H1 (cell line): ENCODE measurements around the gene PPARA. TPM values are rescaled to one million over a fixed set of nuclear protein-coding genes. Genes with fewer than 3 reads are reported as not detected.

Source experiments
- CTCF ChIA-PET: fragments of 300-600 bp; sonication (Branson Sonifier 250); formaldehyde crosslinking; loops from one replicate; lab custom pipeline; 2021; ENCODE audit not compliant: partially characterized antibody; lab: Charles Lee
- POLR2A ChIA-PET: fragments of 300-600 bp; sonication (Branson Sonifier 250); formaldehyde crosslinking; loops from one replicate; lab custom pipeline; 2021; ENCODE audit warnings: inconsistent platforms; ENCODE audit not compliant: partially characterized antibody; lab: Charles Lee
- DNase-seq, 2 experiments: peaks; one replicate each; pipeline versions ENCODE4 v3.0.0 to v3.0.0-alpha.2; 2010 to 2022; ENCODE audit warnings: low spot score in 2 of 2, low read depth in 1 of 2, mixed read lengths in 1 of 2
- FAIRE-seq: peaks from 2 replicates; lab custom pipeline; 2011; peaks lifted over from hg19 to GRCh38; lab: Jason Lieb, UNC
- H2AFZ ChIP-seq: 2 replicates; pipeline ENCODE4 v1.8.1; 2012; ENCODE audit warnings: low read length, inconsistent platforms
- H2AK5ac ChIP-seq: 2 replicates; pipeline ENCODE4 v1.6.1; 2013; ENCODE audit warnings: low read depth, low read length
- H2BK120ac ChIP-seq: replicated peaks from 2 replicates; pipeline ENCODE3; 2013; ENCODE audit warnings: low read depth, low read length, inconsistent platforms
- H2BK12ac ChIP-seq: 2 replicates; pipeline ENCODE4 v1.6.1; 2013; ENCODE audit warnings: low read depth, low read length
- H2BK15ac ChIP-seq: 2 replicates; pipeline ENCODE4 v1.6.1; 2013; ENCODE audit warnings: low read length
- H2BK20ac ChIP-seq: 2 replicates; pipeline ENCODE4 v1.6.1; 2013; ENCODE audit warnings: low read length
- H2BK5ac ChIP-seq: 2 replicates; pipeline ENCODE4 v1.6.1; 2013; ENCODE audit warnings: low read depth, low read length
- H3K14ac ChIP-seq: 2 replicates; pipeline ENCODE4 v1.6.1; 2013; ENCODE audit warnings: inconsistent platforms; ENCODE audit not compliant: insufficient read length
- H3K18ac ChIP-seq: 2 replicates; pipeline ENCODE4 v1.6.1; 2013; ENCODE audit warnings: low read length; ENCODE audit errors: extremely low read depth
- H3K23ac ChIP-seq: 2 replicates; pipeline ENCODE4 v1.6.1; 2013; ENCODE audit warnings: inconsistent platforms; ENCODE audit not compliant: insufficient read length
- H3K23me2 ChIP-seq: 2 replicates; pipeline ENCODE4 v1.6.1; 2013; ENCODE audit warnings: low read depth, low read length
- H3K27ac ChIP-seq: 2 replicates; pipeline ENCODE4 v1.6.1; 2011; ENCODE audit warnings: low read depth, low read length, inconsistent platforms
- H3K27me3 ChIP-seq, 4 experiments: replicated peaks in 1 of 4; 1 replicate in 1 of 4; 2 replicates in 3 of 4; pipeline versions ENCODE4 v1.6.1 to v1.8.1; 2011 to 2013; ENCODE audit warnings: low read length in 3 of 4, mild to moderate bottlenecking in 3 of 4, inconsistent platforms in 2 of 4, mixed read lengths in 2 of 4, moderate library complexity in 1 of 4; ENCODE audit not compliant: control insufficient read depth in 3 of 4, insufficient read depth in 3 of 4; ENCODE audit errors: extremely low read depth in 1 of 4
- H3K36me3 ChIP-seq, 4 experiments: 2 replicates each; pipeline versions ENCODE4 v1.6.1 to v1.8.1; 2011 to 2013; ENCODE audit warnings: mild to moderate bottlenecking in 4 of 4, low read length in 3 of 4, moderate library complexity in 2 of 4, control low read depth in 1 of 4, inconsistent platforms in 1 of 4; ENCODE audit not compliant: insufficient read depth in 4 of 4, control insufficient read depth in 2 of 4
- H3K4ac ChIP-seq: replicated peaks from 2 replicates; pipeline ENCODE3; 2013; ENCODE audit warnings: low read length, low read depth, mixed read lengths, inconsistent platforms; ENCODE audit not compliant: insufficient read length
- H3K4me1 ChIP-seq, 4 experiments: replicated peaks in 1 of 4; 1 replicate in 1 of 4; 2 replicates in 3 of 4; pipeline versions ENCODE4 v1.6.1 to v1.8.1; 2011 to 2013; ENCODE audit warnings: low read length in 3 of 4, inconsistent platforms in 2 of 4, mixed read lengths in 1 of 4; ENCODE audit not compliant: insufficient read depth in 4 of 4, control insufficient read depth in 3 of 4
- H3K4me2 ChIP-seq, 2 experiments: 2 replicates each; pipeline versions ENCODE4 v1.6.1 to v1.8.1; 2011 to 2013; ENCODE audit warnings: low read depth in 2 of 2, low read length in 2 of 2, control low read depth in 1 of 2, inconsistent platforms in 1 of 2, mild to moderate bottlenecking in 1 of 2; ENCODE audit not compliant: insufficient read depth in 1 of 2
- H3K4me3 ChIP-seq, 4 experiments: fragments of 200-600, 300-600 bp in 1 of 4; sonication (generic), shearing (Covaris generic), sonication (Bioruptor Twin) in 1 of 4; 2 replicates each; pipeline versions ENCODE4 v1.5.1 to v1.8.1; 2011 to 2016; ENCODE audit warnings: low read length in 4 of 4, low read depth in 3 of 4, control low read depth in 2 of 4, inconsistent platforms in 2 of 4, mild to moderate bottlenecking in 2 of 4, mixed read lengths in 1 of 4, moderate library complexity in 1 of 4; ENCODE audit not compliant: insufficient read depth in 2 of 4; ENCODE audit errors: extremely low read depth in 1 of 4
- H3K56ac ChIP-seq: replicated peaks from 2 replicates; pipeline ENCODE3; 2013; ENCODE audit warnings: low read depth, mild to moderate bottlenecking, mixed read lengths, low read length, inconsistent platforms; ENCODE audit not compliant: insufficient read length
- H3K79me1 ChIP-seq: 2 replicates; pipeline ENCODE4 v1.6.1; 2013; ENCODE audit warnings: low read depth, low read length, control low read depth
- H3K79me2 ChIP-seq, 2 experiments: 2 replicates each; pipeline versions ENCODE4 v1.6.1 to v1.8.1; 2012 to 2013; ENCODE audit warnings: low read length in 2 of 2, mild to moderate bottlenecking in 2 of 2, inconsistent platforms in 1 of 2; ENCODE audit not compliant: insufficient read depth in 2 of 2, control insufficient read depth in 1 of 2
- H3K9ac ChIP-seq, 4 experiments: replicated peaks in 1 of 4; 1 replicate in 1 of 4; 2 replicates in 3 of 4; pipeline versions ENCODE4 v1.6.1 to v1.8.1; 2011 to 2013; ENCODE audit warnings: low read depth in 3 of 4, low read length in 3 of 4, control low read depth in 2 of 4, mild to moderate bottlenecking in 2 of 4, moderate library complexity in 2 of 4, inconsistent platforms in 1 of 4; ENCODE audit errors: extremely low read depth in 1 of 4
- H3K9me3 ChIP-seq, 2 experiments: 2 replicates each; pipeline versions ENCODE4 v1.6.1 to v1.8.1; 2012 to 2013; ENCODE audit warnings: mild to moderate bottlenecking in 2 of 2, moderate library complexity in 2 of 2, control low read depth in 1 of 2, inconsistent platforms in 1 of 2, low read depth in 1 of 2, low read length in 1 of 2, mixed read lengths in 1 of 2; ENCODE audit not compliant: insufficient read depth in 2 of 2
- H4K20me1 ChIP-seq, 2 experiments: replicated peaks in 1 of 2; 2 replicates each; pipeline versions ENCODE3 to v1.8.1; 2011 to 2013; ENCODE audit warnings: inconsistent platforms in 2 of 2, low read length in 2 of 2, mild to moderate bottlenecking in 1 of 2; ENCODE audit not compliant: insufficient read depth in 2 of 2, control insufficient read depth in 1 of 2
- H4K5ac ChIP-seq: 2 replicates; pipeline ENCODE4 v1.6.1; 2013; ENCODE audit warnings: low read length, low read depth, mixed read lengths, inconsistent platforms; ENCODE audit not compliant: insufficient read length
- H4K8ac ChIP-seq: 2 replicates; pipeline ENCODE4 v1.8.0; 2013; ENCODE audit warnings: mild to moderate bottlenecking, moderate library complexity, low read length, inconsistent platforms; ENCODE audit not compliant: insufficient read depth; ENCODE audit errors: extremely low read depth
- H4K91ac ChIP-seq: replicated peaks from 2 replicates; pipeline ENCODE3; 2013; ENCODE audit warnings: low read length, mixed read lengths, inconsistent platforms; ENCODE audit not compliant: insufficient read length
- ASH2L ChIP-seq: fragments of 200-600, 300-600 bp; sonication (generic); IDR thresholded peaks from one replicate; pipeline ENCODE4 v1.7.1; 2017; ENCODE audit warnings: low read length
- CTBP2 ChIP-seq: IDR thresholded peaks from 2 replicates; pipeline ENCODE4 v1.7.0; 2011; ENCODE audit warnings: borderline replicate concordance, mild to moderate bottlenecking, moderate library complexity, mixed read lengths, low read length; ENCODE audit not compliant: insufficient read depth, insufficient read length
- KDM1A ChIP-seq: fragments of 200-600, 300-600 bp; sonication (generic); IDR thresholded peaks from 2 replicates; pipeline ENCODE4 v1.7.1; 2016; ENCODE audit warnings: mild to moderate bottlenecking, low read length, borderline replicate concordance
- KDM5A ChIP-seq: fragments of 200-600 bp; IDR thresholded peaks from 2 replicates; pipeline ENCODE4 v1.7.1; 2012; ENCODE audit warnings: mild to moderate bottlenecking, low read length, inconsistent platforms, mixed read lengths
- WGBS, 2 experiments: shearing (Covaris generic) in 1 of 2; methylation state at CpG; one replicate each; pipeline versions ENCODE4 v1.1.6 to v1.1.7; 2013 to 2015; ENCODE audit warnings: low lambda C conversion rate in 2 of 2, mixed read lengths in 2 of 2, inconsistent platforms in 1 of 2, low coverage in 1 of 2, missing lambda C conversion rate in 1 of 2; ENCODE audit not compliant: insufficient replicate concordance in 2 of 2, insufficient coverage in 1 of 2, insufficient read length in 1 of 2; ENCODE audit errors: extremely low coverage in 1 of 2, missing lambda C conversion rate in 1 of 2; 5-methylcytosine and 5-hydroxymethylcytosine counted together
- polyA plus RNA-seq, 7 experiments: library from polyadenylated mRNA; depleted of rRNA in 3 of 7; stranded (reverse) in 5 of 7; unstranded in 2 of 7; fragments of >200 nt in 5 of 7; fragments of 200-250 nt in 2 of 7; gene quantifications; 1 replicate in 5 of 7; 2 replicates in 1 of 7; 4 replicates in 1 of 7; pipeline versions ENCODE4 v1.2.1 to v1.2.3, GENCODE V29; 2011 to 2013; ENCODE audit warnings: missing spikeins in 2 of 7, mixed read lengths in 2 of 7
- total RNA-seq: library from RNA; stranded (reverse); fragmentation: NEBNext Ultra II Directional; extraction: Animal tissue kit (Norgen Biotek cat#: 25700); gene quantifications from 2 replicates; pipeline ENCODE4 v1.2.1, GENCODE V29; 2021

Gene PPARA
- total and polyA plus RNA-seq, 2 of the 8 experiments (the other 6 are each of a cell fraction or from before 2014, with no cell fraction given), result 3.1 to 8.2 TPM

DNA sequence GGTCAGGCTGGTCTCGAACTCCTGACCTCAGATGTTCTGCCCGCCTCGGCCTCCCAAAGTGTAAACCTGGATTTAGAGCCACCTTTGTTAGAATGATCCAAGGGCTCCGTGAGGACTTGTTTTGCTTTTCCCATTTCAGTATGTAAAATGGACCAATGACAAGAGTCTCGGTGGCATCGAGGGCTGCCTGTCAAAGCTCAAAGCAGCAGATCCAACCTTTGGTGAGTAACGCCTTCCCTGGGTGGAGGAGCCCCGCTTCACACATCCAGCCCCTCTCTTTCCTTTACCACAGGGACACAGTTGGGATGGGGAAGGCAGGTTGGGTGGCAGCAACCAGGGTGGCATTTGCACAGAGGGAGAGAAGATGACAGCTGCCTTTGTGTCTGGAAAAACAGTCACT lies 121.9 kb downstream of the PPARA start:
- no peak overlapping the region for H2BK120ac ChIP-seq
- no peak overlapping the region for H3K23ac ChIP-seq
- peaks cover 3% of the 10 kb centered on the region; the same call in 1 of the 2 replicates for H3K23me2 ChIP-seq
- no peak for TF ChIP-seq ASH2L
- no peak for TF ChIP-seq CTBP2
- no peak for TF ChIP-seq KDM1A
- no peak for TF ChIP-seq KDM5A
- TF ChIP-seq, all 59 proteins: peak for 0
- H3K79me2 ChIP-seq, result no peaks in the 10 kb centered on the region
- no peak overlapping the region for H3K14ac ChIP-seq
- H3K18ac ChIP-seq, result no peak overlapping the region
- no peak overlapping the region for H4K91ac ChIP-seq
- CTCF ChIA-PET, result no interaction called here
- no peak overlapping the region for H2BK5ac ChIP-seq
- H2AFZ ChIP-seq, result no peak overlapping the region
- no peak overlapping the region for H2BK15ac ChIP-seq
- no peaks in the 10 kb centered on the region for H3K9me3 ChIP-seq
- no peak for FAIRE-seq
- H3K4me2 ChIP-seq, result no peak overlapping the region
- H4K5ac ChIP-seq, result no peak overlapping the region
- no peak overlapping the region for H4K8ac ChIP-seq
- 96% methylated on average over 7 of the region's 8 CpGs; no CpG with 5 or more reads in 1 of the 2 experiments for WGBS, 2 experiments
- H2AK5ac ChIP-seq, result no peak overlapping the region
- H2BK12ac ChIP-seq, result no peak overlapping the region
- H3K27ac ChIP-seq, result no peak overlapping the region
- DNase-seq, result no peak
- H3K4me1 ChIP-seq, result no peaks in the 10 kb centered on the region; a peak in 1 of 7 replicates
- no peak overlapping the region for H3K56ac ChIP-seq
- POLR2A ChIA-PET, result no interaction called here
- peaks cover 0 to 5% of the 10 kb centered on the region in 2 experiments for H4K20me1 ChIP-seq
- H3K4me3 ChIP-seq, result no peak overlapping the region
- H3K9ac ChIP-seq, result no peak overlapping the region
- peaks cover 4 to 16% (median 10%) of the 10 kb centered on the region in 4 experiments; a peak in 4 of 8 replicates for H3K36me3 ChIP-seq
- no peak overlapping the region for H3K4ac ChIP-seq
- H2BK20ac ChIP-seq, result no peak overlapping the region
- peaks cover 3% of the 10 kb centered on the region; the same call in 1 of the 2 replicates for H3K79me1 ChIP-seq
- H3K27me3 ChIP-seq, result no peaks in the 10 kb centered on the region
